ENCODE results near the gene JAKMIP3. TPM values are rescaled to one million over a fixed set of nuclear protein-coding genes. Genes with fewer than 3 reads are reported as not detected.

JAKMIP3 gene
- total RNA-seq, 4 donors from 2014 or later = 0.42 to 1.9 (median 0.87) TPM

GRCh38 chr10:132064771-132065437 lies 842 bp upstream of the JAKMIP3 start:
- no peaks in the 10 kb centered on the region for H3K36me3 ChIP-seq
- no peaks in the 10 kb centered on the region for H3K27me3 ChIP-seq
- peak overlapping the region in 1 of 2 donors; percentile 57 for H3K4me3 ChIP-seq
- peaks cover 0 to 27% (median 13%) of the 10 kb centered on the region in 3 donors for H3K4me1 ChIP-seq
- ATAC-seq = no peak
- H3K9me3 ChIP-seq = no peaks in the 10 kb centered on the region
- 72% methylated on average over 8 of the region's 24 CpGs; no CpG with 5 or more reads in 1 of the 2 donors for WGBS, 2 donors (ENCODE audit: low coverage in 1 of 2)
- peak overlapping the region in 3 of 4 donors; percentile 88 to 92 (median 89) for H3K27ac ChIP-seq
- TF ChIP-seq POLR2A (IDR thresholded peaks at IDR 0.05) (no peak), POLR2AphosphoS5 (IDR thresholded peaks at IDR 0.05) (no peak), EP300 (IDR thresholded peaks at IDR 0.05) (no peak)
- TF ChIP-seq, protein P1, sequence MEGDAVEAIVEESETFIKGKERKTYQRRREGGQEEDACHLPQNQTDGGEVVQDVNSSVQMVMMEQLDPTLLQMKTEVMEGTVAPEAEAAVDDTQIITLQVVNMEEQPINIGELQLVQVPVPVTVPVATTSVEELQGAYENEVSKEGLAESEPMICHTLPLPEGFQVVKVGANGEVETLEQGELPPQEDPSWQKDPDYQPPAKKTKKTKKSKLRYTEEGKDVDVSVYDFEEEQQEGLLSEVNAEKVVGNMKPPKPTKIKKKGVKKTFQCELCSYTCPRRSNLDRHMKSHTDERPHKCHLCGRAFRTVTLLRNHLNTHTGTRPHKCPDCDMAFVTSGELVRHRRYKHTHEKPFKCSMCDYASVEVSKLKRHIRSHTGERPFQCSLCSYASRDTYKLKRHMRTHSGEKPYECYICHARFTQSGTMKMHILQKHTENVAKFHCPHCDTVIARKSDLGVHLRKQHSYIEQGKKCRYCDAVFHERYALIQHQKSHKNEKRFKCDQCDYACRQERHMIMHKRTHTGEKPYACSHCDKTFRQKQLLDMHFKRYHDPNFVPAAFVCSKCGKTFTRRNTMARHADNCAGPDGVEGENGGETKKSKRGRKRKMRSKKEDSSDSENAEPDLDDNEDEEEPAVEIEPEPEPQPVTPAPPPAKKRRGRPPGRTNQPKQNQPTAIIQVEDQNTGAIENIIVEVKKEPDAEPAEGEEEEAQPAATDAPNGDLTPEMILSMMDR (IDR thresholded peaks at IDR 0.05) = no peak

- Histone ChIP-seq H3K4me3 (peak overlapping the region; percentile 34 to 57), H3K27me3 (no peaks in the 10 kb centered on the region), H3K27ac (peak overlapping the region in 3 of 4 donors; percentile 88 to 92 (median 89)), H3K9me3 (no peaks in the 10 kb centered on the region), H3K36me3 (no peaks in the 10 kb centered on the region), H3K4me1 (peaks cover 0 to 27% (median 13%) of the 10 kb centered on the region in 3 donors)
- TF ChIP-seq POLR2AphosphoS5 (IDR thresholded peaks at IDR 0.05) = no peak
- TF ChIP-seq, protein P1 (IDR thresholded peaks at IDR 0.05) = no peak
- TF ChIP-seq POLR2A (IDR thresholded peaks at IDR 0.05) = no peak
- TF ChIP-seq EP300 (IDR thresholded peaks at IDR 0.05) = no peak
- WGBS, 2 donors (ENCODE audit: low coverage in 1 of 2) = 11 to 72% methylated on average over 5 to 6 of the region's 15 CpGs
- ATAC-seq = no peak
Observed at GRCh38 chr10:132066186-132066585, 440 bp downstream of the JAKMIP3 start.

- 92 to 96% methylated on average over 4 to 12 of the region's 13 CpGs for WGBS, 2 donors (ENCODE audit: low coverage in 1 of 2)
- H3K27me3 ChIP-seq = no peaks in the 10 kb centered on the region
- peaks cover 0 to under 1% (median 0%) of the 10 kb centered on the region in 3 donors for H3K9me3 ChIP-seq
- no peak for ATAC-seq
- H3K4me3 ChIP-seq = peak overlapping the region in 1 of 2 donors; percentile 57
- peak overlapping the region in 3 of 4 donors; percentile 88 to 92 (median 89) for H3K27ac ChIP-seq
- TF ChIP-seq POLR2A (IDR thresholded peaks at IDR 0.05) (no peak), EP300 (IDR thresholded peaks at IDR 0.05) (no peak), POLR2AphosphoS5 (IDR thresholded peaks at IDR 0.05) (no peak)
- TF ChIP-seq, protein P1 (IDR thresholded peaks at IDR 0.05) = no peak
- no peaks in the 10 kb centered on the region for H3K36me3 ChIP-seq
- peaks cover 0 to 27% (median 13%) of the 10 kb centered on the region in 3 donors for H3K4me1 ChIP-seq
Observed at GRCh38 chr10:132066812-132067211, 1.1 kb downstream of the JAKMIP3 start.

DNA sequence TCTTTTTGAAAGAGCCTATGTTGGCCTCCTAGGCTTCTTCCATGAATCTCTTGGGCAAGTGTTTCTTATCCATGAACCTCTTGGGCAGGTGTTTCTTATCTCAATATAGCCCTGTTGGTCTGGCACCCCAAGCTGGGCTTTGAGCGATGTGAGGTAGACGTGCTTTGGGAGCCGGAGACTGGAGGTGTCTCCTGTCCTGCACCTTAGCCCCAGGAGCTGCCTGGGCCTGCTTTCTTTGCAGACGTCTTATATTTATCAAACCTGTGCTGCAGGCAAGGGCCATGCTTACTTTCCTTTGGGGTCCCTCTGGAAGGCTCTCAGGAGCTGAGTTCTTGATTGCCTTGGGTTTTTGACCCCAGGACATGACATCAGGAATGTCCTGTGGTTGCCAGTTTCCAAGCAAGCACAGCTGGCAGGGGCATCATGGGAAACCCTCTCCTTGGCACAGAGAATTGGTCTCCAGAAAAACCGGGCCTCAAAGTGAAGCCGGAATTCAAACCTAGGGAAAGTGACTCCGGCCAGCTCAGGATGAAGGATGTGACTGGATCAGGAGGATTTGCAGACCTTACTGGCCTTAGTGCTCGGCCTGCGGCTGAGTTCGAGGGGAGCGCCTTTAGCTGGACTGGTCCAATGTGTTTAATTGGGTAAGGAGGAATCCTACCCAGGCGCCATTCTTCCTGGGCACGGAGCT lies 2.8 kb downstream of the JAKMIP3 start:
- no peak overlapping the region for H3K4me3 ChIP-seq
- ATAC-seq = no peak
- no peaks in the 10 kb centered on the region for H3K36me3 ChIP-seq
- H3K9me3 ChIP-seq = peaks cover 0 to 14% (median 0%) of the 10 kb centered on the region in 3 donors
- no peak overlapping the region for H3K27ac ChIP-seq
- WGBS, 2 donors (ENCODE audit: low coverage in 1 of 2) = 96 to 100% methylated on average over 1 to 5 of the region's 13 CpGs
- peaks cover 0 to 27% (median 13%) of the 10 kb centered on the region in 3 donors for H3K4me1 ChIP-seq
- TF ChIP-seq POLR2AphosphoS5 (IDR thresholded peaks at IDR 0.05) = no peak
- no peak for TF ChIP-seq POLR2A (IDR thresholded peaks at IDR 0.05)
- TF ChIP-seq, protein P1 (IDR thresholded peaks at IDR 0.05) = no peak
- TF ChIP-seq EP300 (IDR thresholded peaks at IDR 0.05) = no peak
- H3K27me3 ChIP-seq = no peaks in the 10 kb centered on the region
